MM.1S (cell line): ENCODE results near the gene RAB37.

Experiments
- DNase-seq: peaks from one replicate; pipeline ENCODE4 v3.0.0-alpha.2; 2015
- H2AFZ ChIP-seq: fragments of 300-600 bp; sonication (generic); 2 replicates; pipeline ENCODE4 v1.6.0; 2016; ENCODE audit warnings: antibody characterized with exemption, low read length
- H3F3A ChIP-seq: fragments of 300-600 bp; sonication (generic); 2 replicates; pipeline ENCODE4 v1.6.1; 2016; ENCODE audit warnings: mild to moderate bottlenecking, antibody characterized with exemption, low read length, moderate library complexity, mixed read lengths; ENCODE audit not compliant: insufficient read depth
- H3K27ac ChIP-seq: fragments of 300-600 bp; sonication (generic); 2 replicates; pipeline ENCODE4 v1.5.1; 2016; ENCODE audit warnings: mild to moderate bottlenecking, low read length
- H3K27me3 ChIP-seq: fragments of 300-600 bp; sonication (generic); replicated peaks from 2 replicates; pipeline ENCODE4 v1.6.0; 2016; ENCODE audit warnings: low read length; ENCODE audit not compliant: insufficient read depth
- H3K36me3 ChIP-seq: fragments of 300-600 bp; sonication (generic); replicated peaks from 2 replicates; pipeline ENCODE4 v1.6.1; 2016; ENCODE audit warnings: mild to moderate bottlenecking, low read length, mixed read lengths; ENCODE audit not compliant: insufficient read depth
- H3K4me1 ChIP-seq: fragments of 300-600 bp; sonication (generic); 2 replicates; pipeline ENCODE4 v1.6.1; 2016; ENCODE audit warnings: low read length, mixed read lengths
- H3K4me2 ChIP-seq: fragments of 300-600 bp; sonication (generic); 2 replicates; pipeline ENCODE4 v1.6.0; 2016; ENCODE audit warnings: low read depth, low read length
- H3K4me3 ChIP-seq: fragments of 300-600 bp; sonication (generic); 2 replicates; pipeline ENCODE4 v1.5.1; 2016; ENCODE audit warnings: low read length, mixed read lengths
- H3K79me2 ChIP-seq: fragments of 300-600 bp; sonication (generic); 2 replicates; pipeline ENCODE4 v1.6.1; 2016; ENCODE audit warnings: mixed run types, low read length, mixed read lengths
- H3K9ac ChIP-seq: fragments of 300-600 bp; sonication (generic); 2 replicates; pipeline ENCODE4 v1.6.1; 2016; ENCODE audit warnings: low read length, mixed read lengths
- H3K9me2 ChIP-seq: fragments of 300-600 bp; sonication (generic); replicated peaks from 2 replicates; pipeline ENCODE4 v1.6.1; 2016; ENCODE audit warnings: mild to moderate bottlenecking, low read length, mixed read lengths; ENCODE audit not compliant: insufficient read depth
- H3K9me3 ChIP-seq: fragments of 300-600 bp; sonication (generic); replicated peaks from 2 replicates; pipeline ENCODE4 v1.6.1; 2016; ENCODE audit warnings: mild to moderate bottlenecking, low read length, mixed read lengths; ENCODE audit not compliant: insufficient read depth
- H4K20me1 ChIP-seq: fragments of 300-600 bp; sonication (generic); 2 replicates; pipeline ENCODE4 v1.6.1; 2016; ENCODE audit warnings: mild to moderate bottlenecking, low read length, moderate library complexity, mixed read lengths; ENCODE audit not compliant: insufficient read depth
- CTCF ChIP-seq: fragments of 300-600 bp; sonication (generic); IDR thresholded peaks from 2 replicates; pipeline ENCODE4 v1.5.1; 2016; ENCODE audit warnings: antibody characterized with exemption, low read length, mixed read lengths
- EZH2 ChIP-seq: fragments of 300-600 bp; sonication (generic); optimal IDR thresholded peaks from 2 replicates; pipeline ENCODE3; 2017; ENCODE audit warnings: low read depth, mild to moderate bottlenecking, antibody characterized with exemption, low read length, mixed read lengths
- EZH2phosphoT487 ChIP-seq: fragments of 300-600 bp; sonication (generic); IDR thresholded peaks from 2 replicates; pipeline ENCODE4 v1.6.1; 2018; ENCODE audit warnings: antibody characterized with exemption, low read length

RAB37 gene

GRCh38 chr17:74770498-74771318, 33.7 kb downstream of the RAB37 start:
- Histone ChIP-seq H2AFZ (no peak overlapping the region), H3K9ac (no peak overlapping the region), H3K27me3 (no peaks in the 10 kb centered on the region), H3K4me2 (no peak overlapping the region), H4K20me1 (peaks cover 5% of the 10 kb centered on the region; the same call in 1 of the 2 replicates), H3F3A (peaks cover 63% of the 10 kb centered on the region), H3K36me3 (0 out of 2 replicates have a peak, but pooled peaks cover 7% of the 10 kb centered on the region), H3K27ac (peak overlapping the region; percentile 45; the same call in 1 of the 2 replicates), H3K9me3 (no peaks in the 10 kb centered on the region), H3K4me1 (no peaks in the 10 kb centered on the region), H3K4me3 (no peak overlapping the region), H3K9me2 (no peaks in the 10 kb centered on the region), H3K79me2 (peaks cover 95% of the 10 kb centered on the region)
- TF ChIP-seq CTCF: peak; percentile 93
- TF ChIP-seq EZH2phosphoT487: no peak
- peak; percentile 71 for DNase-seq

GRCh38 chr17:74771319-74771914, 34.4 kb downstream of the RAB37 start:
- Histone ChIP-seq H3K4me2 (no peak overlapping the region), H3K36me3 (0 out of 2 replicates have a peak, but pooled peaks cover 7% of the 10 kb centered on the region)
- no peak for DNase-seq

GRCh38 chr17:74772053-74772452, 35.0 kb downstream of the RAB37 start:
- Histone ChIP-seq H3K9me2 (no peaks in the 10 kb centered on the region), H3K9ac (no peak overlapping the region), H3K36me3 (0 out of 2 replicates have a peak, but pooled peaks cover 7% of the 10 kb centered on the region), H3K4me3 (no peak overlapping the region), H3K9me3 (no peaks in the 10 kb centered on the region), H3K27ac (no peak overlapping the region), H3K4me1 (peaks cover 2% of the 10 kb centered on the region), H3K27me3 (no peaks in the 10 kb centered on the region), H3F3A (peaks cover 56% of the 10 kb centered on the region), H4K20me1 (peaks cover 5% of the 10 kb centered on the region; the same call in 1 of the 2 replicates), H3K79me2 (peaks cover 94% of the 10 kb centered on the region), H2AFZ (no peak overlapping the region), H3K4me2 (no peak overlapping the region)
- DNase-seq: no peak
- TF ChIP-seq EZH2 (no peak), EZH2phosphoT487 (no peak), CTCF (no peak)

More at GRCh38 chr17:74771319-74771914, 34.4 kb downstream of the RAB37 start:
- Histone ChIP-seq H3K27ac (no peak overlapping the region), H3F3A (peaks cover 62% of the 10 kb centered on the region), H4K20me1 (peaks cover 5% of the 10 kb centered on the region; the same call in 1 of the 2 replicates), H3K4me3 (no peak overlapping the region), H3K79me2 (peaks cover 94% of the 10 kb centered on the region), H3K9me2 (no peaks in the 10 kb centered on the region), H3K27me3 (no peaks in the 10 kb centered on the region), H3K9me3 (no peaks in the 10 kb centered on the region), H3K9ac (no peak overlapping the region), H3K4me1 (no peaks in the 10 kb centered on the region), H2AFZ (no peak overlapping the region)
- TF ChIP-seq EZH2phosphoT487: no peak
- TF ChIP-seq CTCF: no peak
- no peak for TF ChIP-seq EZH2
